GM12801 (cell line): ENCODE results near the gene NDUFAF2.

Experiments used
- CTCF ChIP-seq: IDR thresholded peaks from one replicate; pipeline ENCODE4 v1.5.1; 2011; ENCODE audit warnings: control low read depth; ENCODE audit not compliant: insufficient read length; ENCODE audit errors: extremely low read depth

The NDUFAF2 gene

GRCh38 chr5:61162010-61162831 is 217.2 kb downstream of the NDUFAF2 start, which contains the start of gene SMIM15:
Gene SMIM15, minus strand, starts transcription at chr5:61162468. Its CDS starts 2,297 bp downstream, at chr5:61160171.
- TF ChIP-seq CTCF: no peak

- TF ChIP-seq CTCF: no peak
Measured at GRCh38 chr5:61162832-61163567, 218.0 kb downstream of the NDUFAF2 start.

GRCh38 chr5:61163905-61164304 is 218.9 kb downstream of the NDUFAF2 start:
- no peak for TF ChIP-seq CTCF

- no peak for TF ChIP-seq CTCF
Measured at GRCh38 chr5:61167382-61167781, 222.4 kb downstream of the NDUFAF2 start.

GRCh38 chr5:61168951-61169350 is 223.9 kb downstream of the NDUFAF2 start:
- TF ChIP-seq CTCF: no peak

GRCh38 chr5:61171479-61171878 is 226.5 kb downstream of the NDUFAF2 start:
- no peak for TF ChIP-seq CTCF

- TF ChIP-seq CTCF: no peak
Measured at GRCh38 chr5:61176631-61177030, 231.6 kb downstream of the NDUFAF2 start.
